ENCODE measurements around the gene HDAC8. TPM values are rescaled to one million over a fixed set of nuclear protein-coding genes. Genes with fewer than 3 reads are reported as not detected.

HDAC8 gene
- total RNA-seq, 2 experiments from 2014 or later, result 5.8 to 6.8 TPM

DNA sequence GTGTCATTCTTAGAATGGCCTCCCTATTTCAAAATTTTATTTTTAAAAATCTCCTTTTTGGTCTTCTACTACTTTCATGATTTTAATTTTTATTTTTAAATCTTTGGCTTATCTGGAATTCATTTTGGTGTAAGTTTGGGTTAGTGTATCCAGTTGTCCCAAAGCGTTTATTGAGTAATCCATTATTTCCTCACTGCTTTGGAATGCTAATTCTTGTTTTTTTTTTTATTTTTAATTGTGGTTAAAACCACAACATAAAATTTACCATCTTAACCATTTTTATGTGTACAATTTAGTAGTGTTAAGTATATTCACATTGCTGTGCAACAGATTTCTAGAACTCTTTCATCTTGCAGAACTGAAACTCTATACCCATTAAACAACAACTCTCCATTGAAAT is 275.7 kb downstream of the HDAC8 start:
- Histone ChIP-seq H3K27ac (ENCODE audit: low read depth in 1 of 2, low read length in 2 of 2) (no peak overlapping the region), H3K36me3 (ENCODE audit: insufficient read depth, low read length) (no peaks in the 10 kb centered on the region), H3K9me3 (ENCODE audit: control insufficient read depth in 1 of 2, insufficient read depth in 1 of 2, low read length in 2 of 2) (no peaks in the 10 kb centered on the region), H3K4me3 (ENCODE audit: low read length) (no peak overlapping the region), H3K27me3 (ENCODE audit: control insufficient read depth in 1 of 2, insufficient read depth in 2 of 2, low read length in 2 of 2) (peaks cover 5% of the 10 kb centered on the region in 2 experiments), H3K4me1 (ENCODE audit: insufficient read depth, low read length) (no peaks in the 10 kb centered on the region)
- POLR2A ChIA-PET, result no interaction called here
- Mint-ChIP-seq H3K36me3 (ENCODE audit: low read depth) (no peaks in the 10 kb centered on the region), H3K4me3 (no peak overlapping the region), H3K4me1 (ENCODE audit: low read depth) (no peaks in the 10 kb centered on the region), H3K27me3 (peaks cover 60% of the 10 kb centered on the region), H3K9me3 (no peaks in the 10 kb centered on the region), H3K27ac (no peak overlapping the region)
- TF ChIP-seq, protein P1, sequence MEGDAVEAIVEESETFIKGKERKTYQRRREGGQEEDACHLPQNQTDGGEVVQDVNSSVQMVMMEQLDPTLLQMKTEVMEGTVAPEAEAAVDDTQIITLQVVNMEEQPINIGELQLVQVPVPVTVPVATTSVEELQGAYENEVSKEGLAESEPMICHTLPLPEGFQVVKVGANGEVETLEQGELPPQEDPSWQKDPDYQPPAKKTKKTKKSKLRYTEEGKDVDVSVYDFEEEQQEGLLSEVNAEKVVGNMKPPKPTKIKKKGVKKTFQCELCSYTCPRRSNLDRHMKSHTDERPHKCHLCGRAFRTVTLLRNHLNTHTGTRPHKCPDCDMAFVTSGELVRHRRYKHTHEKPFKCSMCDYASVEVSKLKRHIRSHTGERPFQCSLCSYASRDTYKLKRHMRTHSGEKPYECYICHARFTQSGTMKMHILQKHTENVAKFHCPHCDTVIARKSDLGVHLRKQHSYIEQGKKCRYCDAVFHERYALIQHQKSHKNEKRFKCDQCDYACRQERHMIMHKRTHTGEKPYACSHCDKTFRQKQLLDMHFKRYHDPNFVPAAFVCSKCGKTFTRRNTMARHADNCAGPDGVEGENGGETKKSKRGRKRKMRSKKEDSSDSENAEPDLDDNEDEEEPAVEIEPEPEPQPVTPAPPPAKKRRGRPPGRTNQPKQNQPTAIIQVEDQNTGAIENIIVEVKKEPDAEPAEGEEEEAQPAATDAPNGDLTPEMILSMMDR (IDR thresholded peaks at IDR 0.05), result no peak
- no peak for DNase-seq
- ATAC-seq (ENCODE audit: poor library complexity), result no peak
- intact Hi-C loops (cut with DNase I, micrococcal nuclease), result no loop called here
- CTCF ChIA-PET, result no interaction called here

DNA sequence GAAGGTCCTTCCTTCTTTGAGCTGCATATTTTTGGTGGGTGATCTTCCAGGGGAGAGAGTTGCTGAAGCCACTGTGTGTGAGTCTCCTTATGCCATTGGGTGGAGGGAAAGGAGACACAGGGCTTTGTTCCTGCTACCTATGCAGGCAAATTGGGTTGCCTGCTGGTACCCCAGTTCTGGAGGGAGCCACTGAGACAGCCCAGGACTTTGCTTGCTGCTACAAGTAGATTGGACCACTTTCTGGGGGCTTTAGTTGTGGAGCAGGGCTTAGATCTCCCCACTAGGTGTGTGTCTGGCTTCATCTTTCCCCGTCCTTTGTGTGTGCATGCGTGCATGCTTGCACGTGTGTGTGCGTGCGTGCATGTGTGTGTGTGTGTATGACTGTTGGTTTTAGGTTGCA is 276.9 kb downstream of the HDAC8 start:
- Mint-ChIP-seq H3K27ac (no peak overlapping the region), H3K27me3 (peaks cover 49% of the 10 kb centered on the region), H3K9me3 (no peaks in the 10 kb centered on the region), H3K4me3 (no peak overlapping the region), H3K36me3 (ENCODE audit: low read depth) (no peaks in the 10 kb centered on the region), H3K4me1 (ENCODE audit: low read depth) (no peaks in the 10 kb centered on the region)
- H3K27ac ChIP-seq (ENCODE audit: low read depth in 1 of 2, low read length in 2 of 2), result no peak overlapping the region
- TF ChIP-seq, protein P1 (IDR thresholded peaks at IDR 0.05), result no peak
- ChIA-PET CTCF (no interaction called here), POLR2A (no interaction called here)
- no peaks in the 10 kb centered on the region for H3K4me1 ChIP-seq (ENCODE audit: insufficient read depth, low read length)
- DNase-seq, result no peak
- H3K27me3 ChIP-seq (ENCODE audit: control insufficient read depth in 1 of 2, insufficient read depth in 2 of 2, low read length in 2 of 2), result peaks cover 0 to 2% of the 10 kb centered on the region in 2 experiments
- no peaks in the 10 kb centered on the region for H3K9me3 ChIP-seq (ENCODE audit: control insufficient read depth in 1 of 2, insufficient read depth in 1 of 2, low read length in 2 of 2)
- intact Hi-C loops (cut with DNase I, micrococcal nuclease), result no loop called here
- no peaks in the 10 kb centered on the region for H3K36me3 ChIP-seq (ENCODE audit: insufficient read depth, low read length)
- ATAC-seq (ENCODE audit: poor library complexity), result no peak
- H3K4me3 ChIP-seq (ENCODE audit: low read length), result no peak overlapping the region

DNA sequence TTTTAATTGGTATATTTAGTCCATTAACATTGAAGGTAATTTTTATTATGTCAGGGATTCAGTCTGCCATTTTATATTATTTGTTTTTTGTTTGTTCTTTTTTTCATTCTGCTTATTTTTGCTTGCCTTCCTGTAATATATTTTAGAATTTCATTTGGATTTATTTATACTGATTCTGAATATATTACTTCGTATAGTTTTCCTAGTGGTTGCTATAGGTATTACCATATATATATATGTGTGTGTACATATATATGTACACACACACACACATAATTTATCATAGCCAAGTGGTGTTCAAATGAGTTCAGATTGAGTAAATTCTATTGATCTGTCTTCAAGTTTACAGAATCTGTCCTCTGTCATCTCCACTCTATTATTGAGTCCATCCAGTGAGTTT is 278.1 kb downstream of the HDAC8 start:
- Mint-ChIP-seq H3K27ac (no peak overlapping the region), H3K4me1 (ENCODE audit: low read depth) (no peaks in the 10 kb centered on the region), H3K36me3 (ENCODE audit: low read depth) (no peaks in the 10 kb centered on the region), H3K4me3 (no peak overlapping the region), H3K27me3 (peaks cover 49% of the 10 kb centered on the region), H3K9me3 (peaks cover 3% of the 10 kb centered on the region)
- H3K9me3 ChIP-seq (ENCODE audit: control insufficient read depth in 1 of 2, insufficient read depth in 1 of 2, low read length in 2 of 2), result no peaks in the 10 kb centered on the region
- ATAC-seq (ENCODE audit: poor library complexity) (no peak), DNase-seq (no peak)
- H3K27ac ChIP-seq (ENCODE audit: low read depth in 1 of 2, low read length in 2 of 2), result no peak overlapping the region
- no peak overlapping the region for H3K4me3 ChIP-seq (ENCODE audit: low read length)
- H3K4me1 ChIP-seq (ENCODE audit: insufficient read depth, low read length), result no peaks in the 10 kb centered on the region
- intact Hi-C loops (cut with DNase I, micrococcal nuclease), result no loop called here
- CTCF ChIA-PET, result no interaction called here
- peaks cover 0 to 2% of the 10 kb centered on the region in 2 experiments for H3K27me3 ChIP-seq (ENCODE audit: control insufficient read depth in 1 of 2, insufficient read depth in 2 of 2, low read length in 2 of 2)
- POLR2A ChIA-PET, result no interaction called here
- no peaks in the 10 kb centered on the region for H3K36me3 ChIP-seq (ENCODE audit: insufficient read depth, low read length)
- TF ChIP-seq, protein P1 (IDR thresholded peaks at IDR 0.05), result no peak

All from CD4-positive, alpha-beta T cell (primary cell).